Stimulated activated CD4-positive, alpha-beta T cell treated with anti-CD3 and anti-CD28 coated beads, TNF-alpha, amount 100 ng/mL, for 1 hour (primary cell): ENCODE results near the gene PRR29.
A peak's percentile ranks its signal among the peaks of the same experiment; 100 is the strongest.
"Not testable (repeated sequence)": the region's sequence is repeated elsewhere in the genome, so short reads cannot be mapped to it uniquely, and the experiment has no call there.

Source experiments
- DNase-seq, 3 donors: peaks; one replicate each; pipeline ENCODE4 v3.0.0-alpha.2; 2020; ENCODE audit warnings: low read depth in 3 of 3, low spot score in 1 of 3

Gene PRR29

GRCh38 chr17:64009571-64010402 is 11.6 kb downstream of the PRR29 start:
- DNase-seq, result no peak

GRCh38 chr17:64015447-64015846 is 17.3 kb downstream of the PRR29 start:
- DNase-seq, result no peak

GRCh38 chr17:64016231-64016784 is 18.2 kb downstream of the PRR29 start:
- DNase-seq, result no peak

- DNase-seq, result no peak
These were observed 18.8 kb downstream of the PRR29 start for GRCh38 chr17:64016974-64017373.

GRCh38 chr17:64017381-64017980 is 19.3 kb downstream of the PRR29 start:
- DNase-seq, result no peak

GRCh38 chr17:64019551-64019961 is 21.4 kb downstream of the PRR29 start:
- not testable (repeated sequence) for DNase-seq

GRCh38 chr17:64020056-64020766 is 22.1 kb downstream of the PRR29 start, which contains the start of gene ICAM2:
ICAM2 (minus strand) TSS chr17:64020633; CDS start chr17:64006691, 13,942 bp downstream.
- DNase-seq, result peak; percentile 59 to 78 (median 70)

- no peak for DNase-seq
These were observed 24.5 kb downstream of the PRR29 start for GRCh38 chr17:64022611-64023063.

GRCh38 chr17:64024215-64024654 is 26.1 kb downstream of the PRR29 start:
- no peak for DNase-seq

- peak in 1 of 3 donors; percentile 8 for DNase-seq
These were observed 26.9 kb downstream of the PRR29 start for GRCh38 chr17:64024781-64025731.

GRCh38 chr17:64025732-64026294 is 27.7 kb downstream of the PRR29 start:
- peak; percentile 68 to 86 (median 84) for DNase-seq

GRCh38 chr17:64028874-64029464 is 30.8 kb downstream of the PRR29 start:
- peak; percentile 46 to 54 (median 49) for DNase-seq

- no peak for DNase-seq
These were observed 33.9 kb downstream of the PRR29 start for GRCh38 chr17:64032081-64032480.

- DNase-seq, result no peak
These were observed 38.2 kb downstream of the PRR29 start for GRCh38 chr17:64036198-64036922.

- no peak for DNase-seq
These were observed 39.0 kb downstream of the PRR29 start for GRCh38 chr17:64037180-64037579.

GRCh38 chr17:64037802-64038201 is 39.7 kb downstream of the PRR29 start:
- no peak for DNase-seq

- no peak for DNase-seq
These were observed 40.4 kb downstream of the PRR29 start for GRCh38 chr17:64038331-64039105.

GRCh38 chr17:64039106-64039400 is 40.9 kb downstream of the PRR29 start:
- no peak for DNase-seq
